VCaP (cell line): ENCODE results near the gene ITGA5.

Source experiments
- H3K27ac ChIP-seq: fragments of 450-650 bp; 2 replicates; pipeline ENCODE4 v1.5.1; 2017
- CTCF ChIP-seq: fragments of 450-650 bp; conservative IDR thresholded peaks from 2 replicates; pipeline ENCODE4 v1.5.1; 2017; ENCODE audit warnings: mild to moderate bottlenecking, moderate library complexity

Gene ITGA5

DNA sequence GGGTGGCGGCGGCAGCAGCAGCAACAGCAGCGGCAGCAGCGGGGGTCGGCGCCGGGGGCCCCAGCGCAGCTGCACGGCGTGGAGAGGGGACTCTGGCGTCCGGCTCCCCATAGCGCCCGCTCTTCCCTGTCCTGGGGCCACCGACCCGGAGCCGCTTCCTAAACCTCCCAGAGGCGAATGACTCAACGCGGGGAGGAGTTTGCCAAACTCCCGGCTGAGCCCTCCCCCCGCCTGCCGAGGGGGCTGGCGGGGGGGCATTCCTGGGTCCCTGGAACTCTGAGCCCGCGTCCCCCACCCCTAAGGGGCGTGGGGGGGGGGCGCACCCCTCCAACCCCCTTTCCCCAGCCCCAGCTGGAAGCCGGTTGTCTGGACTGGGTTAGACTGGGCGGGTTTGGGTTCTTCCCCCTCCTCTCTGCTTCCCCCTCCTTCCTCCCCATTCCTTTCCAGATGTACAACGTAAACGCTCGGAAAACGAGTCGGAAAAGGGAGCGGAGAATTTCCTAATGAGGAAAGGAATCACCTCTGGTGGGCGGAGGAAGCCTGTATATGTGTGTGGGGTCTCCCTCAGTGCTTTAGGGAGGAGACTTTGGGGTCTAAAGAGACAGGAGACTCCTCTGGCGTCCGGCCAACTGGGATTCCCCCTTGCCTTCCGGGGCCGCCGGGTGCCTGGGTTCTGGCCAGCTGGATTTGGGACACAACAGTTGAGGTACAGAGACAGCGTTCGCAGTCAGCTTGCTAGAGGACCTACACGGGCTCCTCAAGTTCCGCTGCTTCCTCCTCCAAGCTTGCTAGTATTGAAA, at the start of gene ITGA5:
TSS of gene ITGA5 (minus strand) at position 179 of the 800 bp plus-strand sequence. CDS start at position 111, 68 bp downstream.
- H3K27ac ChIP-seq: peak within 1 kb of the TSS; percentile 61; the same call in 1 of the 2 replicates
- TF ChIP-seq CTCF: no peak

- H3K27ac ChIP-seq: peak overlapping the region; percentile 48
- TF ChIP-seq CTCF: no peak
Measured at GRCh38 chr12:54465857-54466523, 46.9 kb upstream of the ITGA5 start.

DNA sequence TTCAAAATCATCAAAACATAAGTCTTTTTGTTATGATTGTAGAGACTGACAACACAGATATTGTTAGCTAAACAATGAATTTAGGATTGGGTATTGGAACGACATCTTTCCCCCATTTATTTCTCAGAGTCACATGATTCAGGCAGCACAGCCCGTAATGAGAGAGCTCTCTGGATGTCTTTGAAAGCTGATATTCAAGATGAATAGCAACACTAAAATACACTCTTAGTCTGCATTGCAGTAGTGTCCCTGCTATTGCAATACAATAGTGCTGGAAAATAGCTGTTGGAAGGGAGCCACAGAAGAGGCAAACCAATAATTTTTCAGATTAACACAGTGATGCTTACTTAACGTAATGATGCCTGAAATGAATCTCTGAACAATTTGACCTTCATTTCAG, 44.4 kb upstream of the ITGA5 start:
- no peak for TF ChIP-seq CTCF
- no peak overlapping the region for H3K27ac ChIP-seq

GRCh38 chr12:54463034-54463433, 44.0 kb upstream of the ITGA5 start:
- TF ChIP-seq CTCF: no peak
- no peak overlapping the region for H3K27ac ChIP-seq

DNA sequence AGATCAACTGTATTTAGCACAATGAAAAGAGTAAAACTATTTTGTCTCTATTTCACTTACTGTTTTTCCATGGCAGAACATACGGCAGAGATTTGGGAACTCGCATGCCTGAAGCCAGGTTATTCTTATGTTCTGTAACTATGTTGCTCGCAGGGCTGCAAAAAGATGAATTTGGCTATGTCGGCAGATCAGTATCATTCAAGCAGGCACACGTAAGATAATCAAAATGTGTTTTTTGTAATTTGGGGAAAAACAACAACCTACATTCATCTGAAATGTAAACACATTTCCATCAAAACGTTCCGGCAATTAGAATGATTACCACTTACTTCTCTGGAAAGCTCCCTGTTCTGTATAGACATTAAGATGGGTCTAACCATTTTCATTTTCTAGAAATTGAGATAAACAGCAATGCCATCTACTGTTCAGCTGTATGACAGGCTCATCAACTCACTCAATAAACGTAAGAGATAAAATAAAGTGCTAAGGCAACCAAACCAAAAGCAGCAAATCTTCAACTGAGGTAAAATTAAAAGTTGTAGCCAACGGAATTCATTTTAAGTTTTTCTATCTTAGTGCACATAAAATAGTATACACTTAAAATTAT, 41.4 kb upstream of the ITGA5 start:
- peak; percentile 67 for TF ChIP-seq CTCF
- H3K27ac ChIP-seq: no peak overlapping the region

GRCh38 chr12:54459355-54459754, 40.3 kb upstream of the ITGA5 start:
- no peak for TF ChIP-seq CTCF
- no peak overlapping the region for H3K27ac ChIP-seq

DNA sequence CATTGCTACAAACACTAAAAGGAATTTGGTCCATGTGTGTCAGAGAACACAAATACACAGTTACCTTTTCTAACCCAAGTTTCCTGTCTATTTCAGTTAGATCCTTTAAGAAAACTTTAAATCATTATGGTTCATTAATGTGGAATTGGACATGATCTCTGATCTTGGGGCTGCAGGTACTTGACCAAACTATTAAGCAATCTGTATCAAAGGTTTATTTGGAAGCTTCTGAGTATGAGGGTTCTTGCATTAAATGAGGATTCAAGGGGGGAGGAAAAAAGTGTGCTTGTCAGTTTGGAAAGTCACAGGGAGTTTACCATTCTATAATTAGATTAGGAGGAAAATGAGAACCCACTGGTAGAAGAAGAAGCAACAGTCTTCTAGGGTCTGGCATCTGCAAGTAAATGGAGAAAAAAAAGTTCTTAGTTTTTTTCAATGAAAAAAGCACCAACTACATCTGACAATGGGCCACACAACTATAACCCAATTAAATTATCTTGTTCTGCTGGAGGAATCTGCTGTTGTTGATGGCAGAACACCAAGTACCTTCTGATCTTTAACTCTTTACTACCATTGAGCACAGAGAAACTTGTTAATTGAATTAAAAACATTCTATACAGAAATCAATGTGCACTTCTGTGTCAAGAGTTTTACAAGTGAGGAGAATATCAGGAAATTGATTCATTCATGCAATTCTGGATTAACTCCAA, 36.8 kb upstream of the ITGA5 start:
- no peak for TF ChIP-seq CTCF
- H3K27ac ChIP-seq: peak overlapping the region; percentile 69
